Peyer's patch (tissue), 4 donors: ENCODE measurements around the gene LTB4R.

Source experiments
- POLR2A ChIP-seq, 2 donors: fragments of 450-650 bp; IDR thresholded peaks; one replicate each; pipeline ENCODE4 v1.5.1; 2017; ENCODE audit warnings: antibody characterized with exemption in 2 of 2, mild to moderate bottlenecking in 2 of 2, moderate library complexity in 2 of 2
- TF ChIP-seq, protein P1 (sequence below), 6 experiments: fragments of 450-650 bp in 4 of 6; fragments of 200-600 bp in 2 of 6; sonication (generic) in 1 of 6; IDR thresholded peaks; one replicate each; pipeline ENCODE4 v1.5.1; 2017 to 2019; ENCODE audit warnings: antibody characterized with exemption in 6 of 6, mild to moderate bottlenecking in 3 of 6, moderate library complexity in 1 of 6

DNA sequence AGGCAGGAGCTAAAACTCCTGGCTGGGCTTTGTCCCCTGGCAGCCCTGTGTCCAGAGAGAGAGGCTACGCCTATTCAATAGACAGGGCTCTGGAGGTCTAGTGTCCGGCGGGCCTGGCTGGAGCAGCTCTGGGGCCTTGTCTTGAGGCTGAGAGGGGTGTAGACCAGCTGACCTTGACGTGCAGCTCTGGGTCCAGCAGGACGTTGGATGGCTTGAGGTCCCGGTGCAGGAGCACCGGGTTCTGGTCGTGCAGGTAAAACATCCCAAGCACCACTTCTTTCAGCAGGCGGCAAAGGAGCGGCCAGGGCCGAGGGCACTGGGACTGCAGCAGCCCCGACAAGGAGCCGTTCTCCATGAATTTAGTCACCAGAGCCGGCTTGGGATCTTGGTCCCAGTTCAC, 27.5 kb downstream of the LTB4R start:
- TF ChIP-seq, protein P1, sequence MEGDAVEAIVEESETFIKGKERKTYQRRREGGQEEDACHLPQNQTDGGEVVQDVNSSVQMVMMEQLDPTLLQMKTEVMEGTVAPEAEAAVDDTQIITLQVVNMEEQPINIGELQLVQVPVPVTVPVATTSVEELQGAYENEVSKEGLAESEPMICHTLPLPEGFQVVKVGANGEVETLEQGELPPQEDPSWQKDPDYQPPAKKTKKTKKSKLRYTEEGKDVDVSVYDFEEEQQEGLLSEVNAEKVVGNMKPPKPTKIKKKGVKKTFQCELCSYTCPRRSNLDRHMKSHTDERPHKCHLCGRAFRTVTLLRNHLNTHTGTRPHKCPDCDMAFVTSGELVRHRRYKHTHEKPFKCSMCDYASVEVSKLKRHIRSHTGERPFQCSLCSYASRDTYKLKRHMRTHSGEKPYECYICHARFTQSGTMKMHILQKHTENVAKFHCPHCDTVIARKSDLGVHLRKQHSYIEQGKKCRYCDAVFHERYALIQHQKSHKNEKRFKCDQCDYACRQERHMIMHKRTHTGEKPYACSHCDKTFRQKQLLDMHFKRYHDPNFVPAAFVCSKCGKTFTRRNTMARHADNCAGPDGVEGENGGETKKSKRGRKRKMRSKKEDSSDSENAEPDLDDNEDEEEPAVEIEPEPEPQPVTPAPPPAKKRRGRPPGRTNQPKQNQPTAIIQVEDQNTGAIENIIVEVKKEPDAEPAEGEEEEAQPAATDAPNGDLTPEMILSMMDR (IDR thresholded peaks at IDR 0.05): no peak
- TF ChIP-seq POLR2A (IDR thresholded peaks at IDR 0.05): no peak
